Epithelial cell of prostate (primary cell): Measurements from ENCODE around the gene MOB4.
A peak's percentile ranks its signal among the peaks of the same experiment; 100 is the strongest.
"Not testable (repeated sequence)": the region's sequence is repeated elsewhere in the genome, so short reads cannot be mapped to it uniquely, and the experiment has no call there.

Source experiments
- DNase-seq: peaks from one replicate; pipeline ENCODE4 v3.0.0-alpha.2; 2011; ENCODE audit warnings: low read depth, low spot score
- H3K27ac ChIP-seq: fragments of 450-650 bp; 2 replicates; pipeline ENCODE4 v1.5.1; 2017; ENCODE audit warnings: mild to moderate bottlenecking

The MOB4 gene

GRCh38 chr2:197578294-197578693, 62.4 kb downstream of the MOB4 start:
- not testable (repeated sequence) for DNase-seq, H3K27ac ChIP-seq

GRCh38 chr2:197580166-197580565, 64.3 kb downstream of the MOB4 start:
- not testable (repeated sequence) for H3K27ac ChIP-seq, DNase-seq

GRCh38 chr2:197587255-197587654, 71.4 kb downstream of the MOB4 start:
- DNase-seq, H3K27ac ChIP-seq: not testable (repeated sequence)

DNA sequence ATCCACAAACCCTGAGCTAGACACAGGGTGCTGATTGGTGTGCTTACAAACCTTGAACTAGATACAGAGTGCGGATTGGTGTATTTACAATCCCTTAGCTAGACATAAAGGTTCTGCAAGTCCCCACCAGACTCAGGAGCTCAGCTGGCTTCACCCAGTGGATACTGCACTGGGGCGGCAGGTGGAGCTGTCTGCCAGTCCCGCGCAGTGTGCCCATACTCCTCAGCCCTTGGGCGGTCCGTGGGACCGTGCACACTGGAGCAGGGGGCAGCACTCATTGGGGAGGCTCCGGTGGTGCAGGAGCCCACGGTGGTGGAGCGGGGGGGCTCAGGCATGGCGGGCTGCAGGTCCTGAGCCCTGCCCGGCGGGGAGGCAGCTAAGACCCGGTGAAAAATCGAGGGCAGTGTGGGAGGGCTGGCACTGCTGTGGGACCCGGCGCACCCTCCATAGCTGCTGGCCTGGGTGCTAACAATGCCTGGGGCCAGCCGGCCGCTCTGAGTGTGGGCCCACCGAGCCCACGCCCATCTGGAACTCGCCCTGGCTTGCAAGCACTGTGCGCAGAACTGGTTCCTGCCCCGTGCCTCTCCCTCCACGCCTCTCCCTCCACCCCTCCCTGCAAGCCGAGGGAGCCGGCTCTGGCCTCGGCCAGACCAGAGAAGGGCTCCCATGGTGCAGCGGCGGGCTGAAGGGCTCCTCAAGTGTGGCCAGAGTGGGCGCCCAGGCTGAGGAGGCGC, 75.6 kb downstream of the MOB4 start:
- no peak overlapping the region for H3K27ac ChIP-seq
- no peak for DNase-seq

DNA sequence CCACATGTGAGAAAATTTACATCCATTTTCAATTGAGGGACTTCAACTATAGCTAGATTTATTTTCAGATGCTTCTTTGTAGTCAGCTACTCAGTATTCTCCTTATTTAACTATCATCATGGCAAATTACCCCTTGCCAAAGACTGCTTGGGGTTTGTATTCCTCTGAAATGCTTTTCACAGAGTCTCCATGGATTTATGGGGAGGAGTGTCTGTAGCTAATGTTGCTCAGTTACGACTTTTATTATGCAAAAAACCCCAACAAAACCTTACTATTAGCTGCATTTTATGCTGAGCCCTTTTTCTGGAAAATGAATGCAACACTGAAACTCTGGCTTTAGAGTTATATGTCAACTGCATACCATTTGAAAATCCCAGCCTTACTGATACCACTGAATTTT, 80.9 kb downstream of the MOB4 start:
- no peak overlapping the region for H3K27ac ChIP-seq
- DNase-seq = no peak

DNA sequence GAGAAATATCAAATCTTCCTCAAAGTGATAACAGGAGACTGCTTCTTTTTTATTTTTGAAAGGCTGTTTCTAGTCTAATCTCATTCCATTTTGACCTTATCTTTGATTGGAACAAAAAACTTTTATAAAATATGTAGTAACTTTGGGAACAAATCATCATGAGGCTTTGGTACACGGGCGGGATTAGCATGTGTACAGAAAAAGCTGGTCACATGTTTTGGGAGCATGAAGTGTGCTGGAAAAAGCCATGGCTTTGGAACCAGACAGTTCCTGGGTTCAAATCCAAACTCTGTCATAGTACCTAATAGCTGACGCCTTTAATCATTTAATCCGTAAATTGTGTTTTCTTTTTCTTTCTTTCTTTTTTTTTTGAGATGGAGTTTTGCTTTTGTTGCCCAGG, 81.3 kb downstream of the MOB4 start:
- no peak for DNase-seq
- no peak overlapping the region for H3K27ac ChIP-seq

GRCh38 chr2:197598450-197598849, 82.6 kb downstream of the MOB4 start:
- DNase-seq = no peak
- no peak overlapping the region for H3K27ac ChIP-seq

DNA sequence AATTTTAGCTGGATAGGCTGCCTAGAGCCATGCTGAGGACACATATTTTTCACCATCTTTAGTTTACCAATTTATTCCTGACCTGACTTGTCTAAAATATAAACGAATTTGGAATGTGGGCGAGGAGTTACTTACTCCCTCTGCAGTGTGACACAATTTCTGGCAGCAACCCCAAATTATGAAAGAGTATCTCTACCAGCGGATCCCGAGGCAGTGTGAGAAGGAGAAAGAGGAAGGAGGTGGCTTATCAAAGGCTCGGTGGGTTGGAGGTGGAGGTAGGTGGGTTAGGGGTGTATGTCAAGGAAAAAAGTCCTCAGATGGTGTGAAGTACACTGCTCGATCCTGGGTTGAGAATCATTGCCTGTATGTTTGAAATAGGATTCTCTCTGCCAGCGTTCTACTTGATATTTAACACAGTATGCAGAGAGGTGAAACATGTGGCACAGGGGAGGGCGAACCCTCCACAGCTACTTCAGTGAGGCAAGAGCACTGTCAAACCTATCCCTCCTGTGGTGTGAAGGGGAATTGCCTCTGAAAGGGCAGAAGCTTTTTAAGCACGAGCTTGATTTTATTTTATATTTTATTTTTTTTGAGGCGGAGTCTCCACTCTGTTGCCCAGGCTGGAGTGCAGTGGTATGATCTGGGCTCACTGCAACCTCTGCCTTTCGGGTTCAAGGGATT, 83.6 kb downstream of the MOB4 start:
- H3K27ac ChIP-seq = peak overlapping the region; percentile 20
- peak; percentile 10 for DNase-seq

DNA sequence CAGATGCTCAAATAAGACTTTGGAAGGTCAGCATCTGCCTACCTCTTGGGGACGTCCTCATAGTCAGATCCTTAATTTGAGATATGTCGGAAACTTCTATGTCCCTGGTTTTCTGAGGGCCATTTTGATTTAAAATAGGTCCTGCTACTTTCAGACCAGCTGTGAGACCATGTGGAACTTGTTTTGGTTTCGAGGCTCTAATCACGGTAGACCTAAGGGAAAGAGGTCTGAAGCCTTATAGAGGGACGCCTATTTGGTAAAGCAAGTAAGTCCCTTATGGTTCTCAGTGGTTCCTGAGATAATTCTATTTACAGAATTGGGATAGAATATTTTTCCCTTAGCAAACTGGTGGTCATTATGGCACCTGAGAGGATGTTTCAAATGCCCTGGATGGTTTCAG, 84.4 kb downstream of the MOB4 start:
- H3K27ac ChIP-seq = no peak overlapping the region
- DNase-seq = no peak

DNA sequence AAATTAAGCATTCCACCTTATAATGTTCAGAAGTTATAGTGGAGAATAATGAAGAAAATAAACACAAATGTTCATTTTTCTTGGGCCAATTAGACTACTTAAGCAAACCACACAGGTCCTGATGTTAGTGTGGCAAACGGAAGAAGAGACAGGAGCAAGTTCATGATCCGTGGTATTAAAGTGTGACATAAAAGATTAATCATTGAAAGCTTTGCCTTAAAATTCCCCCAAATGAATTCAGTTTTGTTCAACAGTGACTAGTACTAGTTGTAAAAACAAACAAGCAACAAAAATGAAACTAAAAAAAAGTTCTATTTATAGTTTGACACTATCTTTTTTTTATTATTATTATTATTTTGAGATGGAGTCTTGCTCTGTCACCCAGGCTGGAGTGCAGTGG, 85.9 kb downstream of the MOB4 start:
- no peak overlapping the region for H3K27ac ChIP-seq

More for the DNA sequence above, 85.9 kb downstream of the MOB4 start:
- no peak for DNase-seq
